ENCODE results near the gene GPR173. TPM values are rescaled to one million over a fixed set of nuclear protein-coding genes. Genes with fewer than 3 reads are reported as not detected.

The GPR173 gene
- total RNA-seq, 1 donor from 2014 or later, result 4.8 TPM

DNA sequence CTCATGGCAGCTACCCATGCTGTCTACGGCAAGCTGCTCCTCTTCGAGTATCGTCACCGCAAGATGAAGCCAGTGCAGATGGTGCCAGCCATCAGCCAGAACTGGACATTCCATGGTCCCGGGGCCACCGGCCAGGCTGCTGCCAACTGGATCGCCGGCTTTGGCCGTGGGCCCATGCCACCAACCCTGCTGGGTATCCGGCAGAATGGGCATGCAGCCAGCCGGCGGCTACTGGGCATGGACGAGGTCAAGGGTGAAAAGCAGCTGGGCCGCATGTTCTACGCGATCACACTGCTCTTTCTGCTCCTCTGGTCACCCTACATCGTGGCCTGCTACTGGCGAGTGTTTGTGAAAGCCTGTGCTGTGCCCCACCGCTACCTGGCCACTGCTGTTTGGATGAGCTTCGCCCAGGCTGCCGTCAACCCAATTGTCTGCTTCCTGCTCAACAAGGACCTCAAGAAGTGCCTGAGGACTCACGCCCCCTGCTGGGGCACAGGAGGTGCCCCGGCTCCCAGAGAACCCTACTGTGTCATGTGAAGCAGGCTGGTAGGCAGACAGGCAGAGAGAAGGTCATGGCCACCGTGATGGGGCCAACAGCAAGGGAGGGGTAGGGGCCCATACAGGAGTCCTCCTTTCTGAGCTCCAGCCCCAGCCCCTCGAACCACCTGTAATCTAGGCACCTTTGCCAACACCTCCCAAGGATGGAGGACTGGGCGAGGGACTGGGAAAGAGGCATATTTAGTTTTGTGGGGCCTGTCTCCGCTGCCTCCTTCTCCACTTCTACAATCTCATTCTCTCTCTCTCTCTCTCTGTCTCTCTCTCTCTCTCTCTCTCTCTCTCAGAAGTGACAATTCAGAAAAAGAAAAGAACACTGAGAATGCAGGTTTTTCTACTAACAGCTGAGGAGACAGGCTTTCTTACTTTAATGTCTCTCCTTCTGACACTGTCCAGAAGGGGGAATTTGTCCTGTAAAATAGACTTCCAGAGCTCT is 28.9 kb downstream of the GPR173 start:
- no peaks in the 10 kb centered on the region for H3K36me3 ChIP-seq (ENCODE audit: control insufficient read depth, insufficient read depth, low read length)
- H3K4me3 ChIP-seq (ENCODE audit: low read depth, low read length), result no peak overlapping the region
- H3K27me3 ChIP-seq (ENCODE audit: control insufficient read depth, insufficient read depth, low read length), result peaks cover 3% of the 10 kb centered on the region
- TF ChIP-seq, protein P1, sequence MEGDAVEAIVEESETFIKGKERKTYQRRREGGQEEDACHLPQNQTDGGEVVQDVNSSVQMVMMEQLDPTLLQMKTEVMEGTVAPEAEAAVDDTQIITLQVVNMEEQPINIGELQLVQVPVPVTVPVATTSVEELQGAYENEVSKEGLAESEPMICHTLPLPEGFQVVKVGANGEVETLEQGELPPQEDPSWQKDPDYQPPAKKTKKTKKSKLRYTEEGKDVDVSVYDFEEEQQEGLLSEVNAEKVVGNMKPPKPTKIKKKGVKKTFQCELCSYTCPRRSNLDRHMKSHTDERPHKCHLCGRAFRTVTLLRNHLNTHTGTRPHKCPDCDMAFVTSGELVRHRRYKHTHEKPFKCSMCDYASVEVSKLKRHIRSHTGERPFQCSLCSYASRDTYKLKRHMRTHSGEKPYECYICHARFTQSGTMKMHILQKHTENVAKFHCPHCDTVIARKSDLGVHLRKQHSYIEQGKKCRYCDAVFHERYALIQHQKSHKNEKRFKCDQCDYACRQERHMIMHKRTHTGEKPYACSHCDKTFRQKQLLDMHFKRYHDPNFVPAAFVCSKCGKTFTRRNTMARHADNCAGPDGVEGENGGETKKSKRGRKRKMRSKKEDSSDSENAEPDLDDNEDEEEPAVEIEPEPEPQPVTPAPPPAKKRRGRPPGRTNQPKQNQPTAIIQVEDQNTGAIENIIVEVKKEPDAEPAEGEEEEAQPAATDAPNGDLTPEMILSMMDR (IDR thresholded peaks at IDR 0.05; ENCODE audit: insufficient read depth, low read length, poor library complexity, severe bottlenecking), result no peak
- no peak for DNase-seq (ENCODE audit: low read depth)

DNA sequence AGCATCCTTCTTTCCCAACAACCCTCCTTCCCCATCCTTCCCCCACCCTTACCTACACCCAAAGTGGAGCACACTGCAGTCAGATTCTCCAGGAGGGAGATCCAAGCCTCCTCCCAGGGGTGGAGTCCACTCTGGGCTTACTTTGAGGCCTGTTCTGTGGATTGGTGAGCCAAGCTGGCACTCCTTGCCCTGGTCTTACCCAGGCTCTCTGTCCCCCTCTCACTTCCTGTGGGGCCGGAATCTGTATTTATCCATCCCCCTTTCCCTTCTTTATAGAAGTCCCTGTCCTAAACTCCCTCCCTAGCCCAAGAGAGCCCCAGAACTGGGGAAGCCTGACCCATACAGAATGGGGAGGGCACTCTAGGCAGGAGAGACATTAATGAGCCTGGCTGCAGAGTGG is 30.4 kb downstream of the GPR173 start:
- no peak overlapping the region for H3K4me3 ChIP-seq (ENCODE audit: low read depth, low read length)
- TF ChIP-seq, protein P1 (IDR thresholded peaks at IDR 0.05; ENCODE audit: insufficient read depth, low read length, poor library complexity, severe bottlenecking), result no peak
- peaks cover 3% of the 10 kb centered on the region for H3K27me3 ChIP-seq (ENCODE audit: control insufficient read depth, insufficient read depth, low read length)
- DNase-seq (ENCODE audit: low read depth), result no peak
- no peaks in the 10 kb centered on the region for H3K36me3 ChIP-seq (ENCODE audit: control insufficient read depth, insufficient read depth, low read length)

DNA sequence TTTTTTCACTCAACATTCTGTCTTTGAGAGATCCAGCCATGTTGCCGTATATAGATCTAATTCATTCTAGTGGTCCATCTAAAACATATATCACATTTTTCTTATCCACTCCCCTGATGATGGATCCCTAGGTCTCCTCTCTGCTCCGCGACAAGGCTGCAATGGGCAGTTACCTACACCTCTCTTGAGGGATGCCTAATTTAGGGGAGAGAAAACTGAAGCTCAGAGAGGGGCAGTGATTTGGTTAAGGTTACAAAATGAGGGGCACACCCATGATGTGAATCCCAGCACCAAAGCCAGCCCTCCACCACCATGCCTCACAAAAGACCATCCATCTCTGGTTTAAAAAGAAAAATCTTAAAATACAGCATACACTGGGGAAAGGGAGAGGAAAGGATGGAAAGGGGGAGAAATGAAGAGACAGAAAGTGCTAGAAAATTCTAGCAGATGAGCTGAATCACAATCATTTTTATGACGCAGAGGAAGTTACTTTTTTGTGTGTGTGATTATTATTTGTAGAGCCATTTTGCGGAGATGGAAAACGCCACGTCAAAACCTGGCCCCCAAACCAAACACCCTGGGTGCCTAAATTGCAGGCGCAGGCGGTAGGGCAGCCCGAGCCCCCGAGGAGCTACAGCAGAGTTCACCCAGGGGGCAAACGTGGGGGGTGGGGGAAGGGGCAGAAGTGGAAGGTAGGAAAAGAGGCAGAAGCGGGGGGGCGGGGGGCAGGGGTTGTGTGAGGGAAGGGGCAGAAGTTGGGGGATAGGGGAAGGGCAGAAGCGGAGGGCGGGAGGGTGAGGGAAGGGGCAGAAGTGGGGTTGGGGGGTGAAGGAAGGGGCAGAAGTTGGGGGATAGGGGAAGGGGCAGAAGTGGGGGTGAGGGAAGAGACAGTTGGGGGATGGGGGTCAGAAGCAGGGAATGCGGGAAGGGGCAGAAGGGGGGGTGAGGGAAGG is 32.3 kb downstream of the GPR173 start:
- H3K36me3 ChIP-seq (ENCODE audit: control insufficient read depth, insufficient read depth, low read length), result no peaks in the 10 kb centered on the region
- DNase-seq (ENCODE audit: low read depth), result no peak
- TF ChIP-seq, protein P1 (IDR thresholded peaks at IDR 0.05; ENCODE audit: insufficient read depth, low read length, poor library complexity, severe bottlenecking), result no peak
- H3K27me3 ChIP-seq (ENCODE audit: control insufficient read depth, insufficient read depth, low read length), result peaks cover 3% of the 10 kb centered on the region
- no peak overlapping the region for H3K4me3 ChIP-seq (ENCODE audit: low read depth, low read length)

DNA sequence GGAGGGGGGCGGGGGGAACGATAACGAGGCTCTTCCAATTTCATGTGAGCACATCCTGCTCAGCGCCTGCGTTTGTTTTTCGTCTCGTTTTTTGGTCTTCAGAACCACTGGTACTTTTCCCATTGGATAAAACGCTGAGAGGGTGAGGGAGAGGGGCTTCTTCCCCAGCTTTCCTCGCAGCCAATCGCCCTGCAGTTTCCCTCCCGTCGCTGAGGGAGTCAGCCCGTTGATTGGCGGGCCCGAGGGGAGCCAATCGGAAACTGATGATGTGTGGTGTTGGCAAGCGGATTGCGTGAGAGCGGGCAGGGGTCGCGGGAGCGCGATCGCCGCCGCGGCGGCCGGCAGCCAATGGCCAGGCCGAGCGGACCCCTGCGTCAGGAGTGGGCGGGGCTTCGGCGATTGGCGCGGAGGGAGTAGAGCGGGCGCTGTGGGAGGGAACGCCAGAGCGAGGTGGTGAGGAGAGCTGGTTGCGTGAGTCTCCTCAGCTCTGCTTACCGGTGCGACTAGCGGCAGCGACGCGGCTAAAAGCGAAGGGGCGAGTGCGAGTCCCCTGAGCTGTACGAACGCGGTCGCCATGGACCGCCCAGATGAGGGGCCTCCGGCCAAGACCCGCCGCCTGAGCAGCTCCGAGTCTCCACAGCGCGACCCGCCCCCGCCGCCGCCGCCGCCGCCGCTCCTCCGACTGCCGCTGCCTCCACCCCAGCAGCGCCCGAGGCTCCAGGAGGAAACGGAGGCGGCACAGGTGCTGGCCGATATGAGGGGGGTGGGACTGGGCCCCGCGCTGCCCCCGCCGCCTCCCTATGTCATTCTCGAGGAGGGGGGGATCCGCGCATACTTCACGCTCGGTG is 33.6 kb downstream of the GPR173 start, which contains the start of gene TSPYL2:
Gene TSPYL2, plus strand, starts transcription at position 443 of the 848 bp plus-strand sequence. Its CDS starts 132 bp downstream, at position 575.
- Histone ChIP-seq H3K27me3 (ENCODE audit: control insufficient read depth, insufficient read depth, low read length) (no peaks in the 10 kb centered on the region), H3K36me3 (ENCODE audit: control insufficient read depth, insufficient read depth, low read length) (no peaks in the 10 kb centered on the region), H3K4me3 (ENCODE audit: low read depth, low read length) (peak within 1 kb of the TSS; percentile 63)
- peak; percentile 72 for DNase-seq (ENCODE audit: low read depth)
- TF ChIP-seq, protein P1 (IDR thresholded peaks at IDR 0.05; ENCODE audit: insufficient read depth, low read length, poor library complexity, severe bottlenecking), result no peak
